ENCODE measurements around the gene NTMT2.

GRCh38 chr1:170133766-170134495 lies 11.8 kb upstream of the NTMT2 start:
- no peak for TF ChIP-seq ZSCAN29 (IDR thresholded peaks at IDR 0.05)
- no peak for TF ChIP-seq CTCF (IDR thresholded peaks at IDR 0.05 in 2 of 3, conservative IDR thresholded peaks at IDR 0.05 in 1 of 3; ENCODE audit: insufficient read depth in 2 of 3, low read depth in 1 of 3, low read length in 3 of 3)
- TF ChIP-seq, protein P1, sequence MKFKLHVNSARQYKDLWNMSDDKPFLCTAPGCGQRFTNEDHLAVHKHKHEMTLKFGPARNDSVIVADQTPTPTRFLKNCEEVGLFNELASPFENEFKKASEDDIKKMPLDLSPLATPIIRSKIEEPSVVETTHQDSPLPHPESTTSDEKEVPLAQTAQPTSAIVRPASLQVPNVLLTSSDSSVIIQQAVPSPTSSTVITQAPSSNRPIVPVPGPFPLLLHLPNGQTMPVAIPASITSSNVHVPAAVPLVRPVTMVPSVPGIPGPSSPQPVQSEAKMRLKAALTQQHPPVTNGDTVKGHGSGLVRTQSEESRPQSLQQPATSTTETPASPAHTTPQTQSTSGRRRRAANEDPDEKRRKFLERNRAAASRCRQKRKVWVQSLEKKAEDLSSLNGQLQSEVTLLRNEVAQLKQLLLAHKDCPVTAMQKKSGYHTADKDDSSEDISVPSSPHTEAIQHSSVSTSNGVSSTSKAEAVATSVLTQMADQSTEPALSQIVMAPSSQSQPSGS (CRISPR knock-in tag; IDR thresholded peaks at IDR 0.05) = no peak
- TF ChIP-seq EZH2 (IDR thresholded peaks at IDR 0.05; ENCODE audit: borderline replicate concordance, low read depth, low read length) = no peak
- TF ChIP-seq KLF10 (CRISPR knock-in tag; IDR thresholded peaks at IDR 0.05) = no peak
- no peak for TF ChIP-seq C11orf30 (IDR thresholded peaks at IDR 0.05; ENCODE audit: low read depth)
